Measurements from ENCODE around the gene FBH1.

FBH1 gene

DNA sequence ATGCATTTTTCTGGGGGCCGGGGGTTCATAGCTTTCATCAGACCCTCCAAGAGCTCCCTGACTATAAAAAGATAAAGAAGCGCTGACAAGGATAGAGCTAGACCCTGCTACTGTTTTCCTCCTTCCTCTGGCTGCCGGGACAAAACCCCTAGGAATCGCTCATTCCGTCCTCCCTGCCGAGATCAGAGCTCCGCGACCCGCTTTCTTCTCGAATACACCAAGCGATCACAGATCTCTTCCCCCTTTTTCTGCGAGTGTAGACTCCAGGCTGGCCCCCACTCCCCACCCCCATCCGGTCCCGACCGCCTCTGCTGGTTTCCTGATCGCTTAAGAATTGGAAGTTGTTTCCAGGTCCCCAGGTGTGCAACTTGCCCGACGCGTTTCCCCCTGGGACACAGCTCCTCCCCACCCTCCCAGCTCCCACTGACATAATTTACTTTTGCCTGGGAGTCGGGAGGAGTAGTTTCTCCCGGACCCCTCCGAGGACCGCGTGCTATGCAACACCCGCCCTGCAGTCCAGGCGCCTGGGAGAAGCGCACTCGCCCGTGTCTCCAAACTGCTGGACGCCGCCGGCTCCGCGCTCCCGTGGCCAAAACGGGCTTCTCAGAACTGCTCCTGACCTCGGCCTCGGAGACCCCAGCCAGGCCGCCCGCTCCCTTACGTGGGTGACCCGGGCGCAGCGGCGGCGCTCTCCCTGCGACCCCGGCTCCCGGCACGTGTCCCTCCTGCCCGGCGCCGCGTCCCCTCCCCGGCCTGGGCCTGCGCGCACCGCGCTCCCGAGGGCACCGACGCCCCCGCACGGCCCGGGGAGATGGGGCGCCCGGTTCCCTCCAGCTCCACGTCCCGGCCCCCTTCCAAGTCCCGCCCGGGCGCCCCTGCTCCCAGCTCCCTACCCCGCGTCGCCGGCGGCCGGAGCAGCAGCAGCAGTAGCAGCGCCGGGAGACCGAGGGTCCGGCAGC is 86.7 kb downstream of the FBH1 start:
- TF ChIP-seq, protein P1, sequence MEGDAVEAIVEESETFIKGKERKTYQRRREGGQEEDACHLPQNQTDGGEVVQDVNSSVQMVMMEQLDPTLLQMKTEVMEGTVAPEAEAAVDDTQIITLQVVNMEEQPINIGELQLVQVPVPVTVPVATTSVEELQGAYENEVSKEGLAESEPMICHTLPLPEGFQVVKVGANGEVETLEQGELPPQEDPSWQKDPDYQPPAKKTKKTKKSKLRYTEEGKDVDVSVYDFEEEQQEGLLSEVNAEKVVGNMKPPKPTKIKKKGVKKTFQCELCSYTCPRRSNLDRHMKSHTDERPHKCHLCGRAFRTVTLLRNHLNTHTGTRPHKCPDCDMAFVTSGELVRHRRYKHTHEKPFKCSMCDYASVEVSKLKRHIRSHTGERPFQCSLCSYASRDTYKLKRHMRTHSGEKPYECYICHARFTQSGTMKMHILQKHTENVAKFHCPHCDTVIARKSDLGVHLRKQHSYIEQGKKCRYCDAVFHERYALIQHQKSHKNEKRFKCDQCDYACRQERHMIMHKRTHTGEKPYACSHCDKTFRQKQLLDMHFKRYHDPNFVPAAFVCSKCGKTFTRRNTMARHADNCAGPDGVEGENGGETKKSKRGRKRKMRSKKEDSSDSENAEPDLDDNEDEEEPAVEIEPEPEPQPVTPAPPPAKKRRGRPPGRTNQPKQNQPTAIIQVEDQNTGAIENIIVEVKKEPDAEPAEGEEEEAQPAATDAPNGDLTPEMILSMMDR (IDR thresholded peaks at IDR 0.05; ENCODE audit: control extremely low read depth, extremely low read depth, low read depth, missing control alignments): no peak
- CTCF ChIA-PET: interaction anchor here (0.9 to 2.8 kb wide), 16 partner anchors 9 to 425 kb away, joined by 3 to 9 read pairs (median 4); partner anchors contain the start of gene PFKFB3
- DNase-seq (ENCODE audit: extremely low spot score): peak; percentile 43
- POLR2A ChIA-PET: interaction anchor here (1.5 kb wide), 1 partner anchor 87 kb away, joined by 7 read pairs; the partner anchor contains the start of genes ANKRD16 and FBH1

DNA sequence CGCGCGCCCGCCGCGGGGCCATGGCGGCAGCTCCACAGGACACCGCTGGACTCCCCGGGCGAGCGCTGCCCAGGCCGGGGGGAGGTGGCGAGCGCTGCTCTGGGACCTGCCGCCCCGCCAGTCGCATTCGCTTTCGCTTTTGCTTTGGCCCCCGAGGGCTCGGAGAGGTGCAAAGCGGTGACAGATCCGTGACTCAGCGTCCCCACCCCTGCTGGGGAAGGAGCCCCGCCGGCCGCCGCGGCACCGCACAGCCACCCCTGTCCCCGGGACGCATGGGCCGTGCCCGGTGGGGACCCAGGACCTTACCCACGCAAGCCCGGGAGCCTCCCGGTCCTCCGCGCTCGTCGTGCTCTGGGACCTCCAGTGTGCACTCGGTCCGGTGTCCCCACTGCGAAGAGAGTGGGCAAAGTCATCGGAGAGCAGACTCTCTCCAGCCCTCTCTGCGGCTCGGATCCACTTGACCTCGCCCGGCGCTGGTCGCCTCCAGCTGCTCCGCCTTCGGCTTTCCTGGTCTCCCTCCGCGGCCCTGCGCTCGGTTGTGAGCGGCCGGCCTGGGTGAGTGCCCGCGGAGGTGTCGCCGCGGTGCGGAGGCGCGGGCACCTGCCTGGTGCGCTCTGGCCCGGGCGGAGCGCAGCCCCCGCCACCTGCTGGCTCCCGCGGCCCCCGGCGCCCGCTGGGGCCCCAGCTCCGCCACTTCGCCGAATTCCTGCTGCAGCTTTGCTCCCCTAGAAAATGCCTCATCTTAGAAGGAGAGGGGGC is 87.6 kb downstream of the FBH1 start, which contains the start of gene IL15RA:
TSS of gene IL15RA (minus strand) at position 73 of the 759 bp plus-strand sequence. CDS start at position 22, 51 bp downstream.
- TF ChIP-seq, protein P1 (IDR thresholded peaks at IDR 0.05; ENCODE audit: control extremely low read depth, extremely low read depth, low read depth, missing control alignments): peak; percentile 24
- ChIA-PET POLR2A (no interaction called here), CTCF (interaction anchor here (0.8 to 2.8 kb wide), 8 partner anchors 11 to 534 kb away, joined by 3 to 9 read pairs (median 4); no protein-coding TSS in a partner anchor)
- DNase-seq (ENCODE audit: extremely low spot score): peak; percentile 93

DNA sequence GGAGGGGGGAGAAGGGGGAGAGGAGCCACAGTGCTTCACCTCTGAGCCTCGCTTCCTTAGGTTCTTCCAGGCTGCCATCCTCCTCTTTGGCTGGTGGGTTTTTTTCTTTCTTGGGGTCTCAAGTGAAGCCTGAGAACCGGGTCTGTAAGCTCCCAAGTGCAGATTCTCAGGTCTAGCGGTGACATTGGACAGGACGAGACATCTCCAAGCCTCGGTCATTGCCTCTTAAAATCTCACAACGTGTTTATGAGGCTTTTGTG is 88.1 kb downstream of the FBH1 start:
- POLR2A ChIA-PET: no interaction called here
- TF ChIP-seq, protein P1 (IDR thresholded peaks at IDR 0.05; ENCODE audit: control extremely low read depth, extremely low read depth, low read depth, missing control alignments): no peak

DNA sequence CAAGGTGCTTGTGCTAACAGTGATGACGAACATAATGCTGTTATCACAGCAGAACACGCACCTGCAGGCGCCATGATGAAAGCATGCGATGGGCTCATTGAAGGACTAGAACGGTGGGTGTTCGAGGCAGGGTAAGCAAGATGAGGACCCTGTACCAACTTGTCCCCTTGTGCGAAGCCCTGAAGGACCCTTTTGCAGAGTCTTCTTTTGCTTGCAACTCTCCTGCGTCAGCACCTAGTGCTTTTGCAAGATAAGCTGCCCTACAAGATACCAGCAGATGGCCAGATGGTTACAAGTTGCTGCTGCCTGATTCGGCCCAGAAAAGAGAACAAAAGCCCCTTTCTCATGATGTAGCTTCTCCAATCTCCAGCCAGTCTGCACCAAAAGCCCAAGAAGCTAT is 91.5 kb downstream of the FBH1 start:
- POLR2A ChIA-PET: interaction anchor here (1.0 kb wide), 1 partner anchor 168 kb away, joined by 3 read pairs; the partner anchor contains the start of gene GDI2
- TF ChIP-seq, protein P1 (IDR thresholded peaks at IDR 0.05; ENCODE audit: control extremely low read depth, extremely low read depth, low read depth, missing control alignments): no peak
- DNase-seq (ENCODE audit: extremely low spot score): no peak
- CTCF ChIA-PET: no interaction called here

More for the DNA sequence above, 88.1 kb downstream of the FBH1 start:
- DNase-seq (ENCODE audit: extremely low spot score): no peak
- CTCF ChIA-PET: interaction anchor here (0.8 to 2.8 kb wide), 5 partner anchors 10 to 534 kb away, joined by 3 to 9 read pairs (median 4); no protein-coding TSS in a partner anchor

DNA sequence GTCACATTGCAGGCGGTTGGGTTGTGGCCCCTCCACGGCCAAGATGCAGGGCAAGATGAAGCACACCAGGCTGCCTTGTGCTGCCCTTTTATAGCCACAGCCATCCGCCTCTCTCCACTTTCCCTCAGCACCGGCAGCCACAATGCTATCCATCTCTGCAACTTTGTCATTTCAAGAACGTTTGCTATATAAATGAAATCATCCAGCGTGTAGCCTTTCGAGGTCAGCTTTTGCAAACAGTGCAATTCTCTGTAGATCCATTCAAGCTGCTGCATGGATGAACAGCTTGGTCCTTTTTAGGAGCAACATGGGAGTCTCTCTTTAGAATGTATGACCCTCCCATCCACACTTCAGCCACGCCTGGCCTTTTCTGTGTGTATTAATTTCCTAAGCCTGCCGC is 93.7 kb downstream of the FBH1 start:
- no peak for DNase-seq (ENCODE audit: extremely low spot score)
- POLR2A ChIA-PET: no interaction called here
- TF ChIP-seq, protein P1 (IDR thresholded peaks at IDR 0.05; ENCODE audit: control extremely low read depth, extremely low read depth, low read depth, missing control alignments): no peak
- CTCF ChIA-PET: interaction anchor here (1.0 kb wide), 1 partner anchor 102 kb away, joined by 3 read pairs; no protein-coding TSS in a partner anchor

DNA sequence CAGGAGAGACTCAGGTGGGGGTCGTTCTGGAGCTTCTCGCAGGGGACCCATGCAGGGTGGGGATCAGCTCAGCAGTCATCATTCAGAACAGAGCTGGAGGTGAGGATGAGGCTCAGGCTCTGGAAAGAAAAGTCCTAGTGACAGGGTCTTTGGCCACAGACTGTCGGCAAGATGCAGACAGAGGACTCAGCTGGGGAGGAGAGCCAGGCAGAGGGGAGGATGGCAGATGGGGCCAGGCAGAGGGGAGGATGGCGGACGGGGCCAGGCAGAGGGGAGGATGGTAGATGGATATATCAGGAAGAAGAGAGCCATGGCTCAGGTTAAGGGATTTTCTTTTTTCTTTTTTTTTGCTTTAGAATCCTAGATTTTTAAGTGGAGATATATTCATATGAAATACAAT is 95.0 kb downstream of the FBH1 start:
- no peak for DNase-seq (ENCODE audit: extremely low spot score)
- ChIA-PET POLR2A (no interaction called here), CTCF (interaction anchor here (1.1 to 1.4 kb wide), 2 partner anchors 9 kb away, joined by 3 read pairs; no protein-coding TSS in a partner anchor)
- TF ChIP-seq, protein P1 (IDR thresholded peaks at IDR 0.05; ENCODE audit: control extremely low read depth, extremely low read depth, low read depth, missing control alignments): no peak
